ENCODE results near the gene RNF145.

- no peak for TF ChIP-seq CTCF (IDR thresholded peaks at IDR 0.05)
- no peak for TF ChIP-seq POLR2A (IDR thresholded peaks at IDR 0.05)
These were observed 28.2 kb downstream of the RNF145 start for GRCh38 chr5:159181152-159181551.

Measured in testis (tissue), 2 donors.